Right lobe of liver (tissue), 6 donors: ENCODE measurements around the gene INSRR. TPM values are rescaled to one million over a fixed set of nuclear protein-coding genes. Genes with fewer than 3 reads are reported as not detected.

Source experiments
- ATAC-seq, 4 donors: fragments of 200-7000 bp; cut with Tn5 transposase; one replicate each; pipeline ENCODE4 v1.9.1; 2020; ENCODE audit warnings: mild to moderate bottlenecking in 4 of 4, moderate library complexity in 4 of 4
- DNase-seq, 3 donors: peaks; one replicate each; pipeline ENCODE4 v3.0.0-alpha.2; 2020
- H3K27ac ChIP-seq, 3 donors: fragments of 200-600 bp; one replicate each; pipeline ENCODE4 v1.8.0; 2022
- H3K27me3 ChIP-seq, 2 donors: fragments of 200-600 bp; one replicate each; pipeline ENCODE4 v1.8.0; 2022
- H3K36me3 ChIP-seq, 4 donors: fragments of 200-600 bp; sonication (generic) in 1 of 4; one replicate each; pipeline versions ENCODE4 v1.5.1 to v1.8.0; 2017 to 2022; ENCODE audit warnings: control low read depth in 1 of 4
- H3K4me1 ChIP-seq, 4 donors: fragments of 200-600 bp; sonication (generic) in 1 of 4; one replicate each; pipeline versions ENCODE4 v1.5.1 to v1.8.0; 2017 to 2022; ENCODE audit warnings: control low read depth in 1 of 4
- H3K4me3 ChIP-seq, 3 donors: fragments of 200-600 bp; one replicate each; pipeline ENCODE4 v1.8.0; 2022
- H3K9me3 ChIP-seq, 4 donors: fragments of 200-600 bp; sonication (generic) in 1 of 4; one replicate each; pipeline versions ENCODE4 v1.5.1 to v1.8.0; 2017 to 2022; ENCODE audit warnings: control low read depth in 1 of 4
- POLR2A ChIP-seq: fragments of 450-650 bp; IDR thresholded peaks from one replicate; pipeline ENCODE4 v1.6.1; 2017; ENCODE audit warnings: antibody characterized with exemption, mild to moderate bottlenecking
- WGBS: methylation state at CpG from one replicate; pipeline ENCODE4 v1.1.6; 2018; ENCODE audit warnings: low coverage, low lambda C conversion rate; ENCODE audit not compliant: insufficient coverage; ENCODE audit errors: missing lambda C conversion rate; 5-methylcytosine and 5-hydroxymethylcytosine counted together
- intact Hi-C, 2 donors: fragments of 100-400 bp; cut with DNase I; formaldehyde crosslinking; loops; one replicate each; pipeline versions ENCODE4 v1.11.2 to v1.14.1; 2022
- total RNA-seq, 6 experiments: library from RNA; depleted of rRNA in 2 of 6; stranded (reverse); fragments of >200 nt in 2 of 6; fragmentation: NEBNext Ultra II Directional in 3 of 6; extraction: Animal tissue kit (Norgen Biotek cat#: 25700) in 3 of 6; gene quantifications; one replicate each; pipeline versions ENCODE4 v1.1.0 to v1.2.4, GENCODE V29; 2016 to 2023
- TF ChIP-seq, protein P1 (sequence below), 4 donors: fragments of 200-600 bp in 3 of 4; fragments of 450-650 bp in 1 of 4; IDR thresholded peaks; one replicate each; pipeline versions ENCODE4 v1.5.1 to v1.8.0; 2016 to 2022; ENCODE audit warnings: antibody characterized with exemption in 4 of 4, mild to moderate bottlenecking in 2 of 4
- donor health status: DM: no; HTN: yes; CAD: no.
- donor health status: DM: no; HTN: no; CAD: no.
- donor health status: DM: no; HTN: no; CAD: no.
- donor health status: DM: no; HTN: yes; CAD: no.
- donor health status: DM: no; HTN: yes; CAD: no.

INSRR gene
- total RNA-seq, 6 experiments from 2014 or later = not detected

GRCh38 chr1:156812293-156812990, 46.5 kb downstream of the INSRR start:
- no peak for TF ChIP-seq POLR2A
- TF ChIP-seq, protein P1, sequence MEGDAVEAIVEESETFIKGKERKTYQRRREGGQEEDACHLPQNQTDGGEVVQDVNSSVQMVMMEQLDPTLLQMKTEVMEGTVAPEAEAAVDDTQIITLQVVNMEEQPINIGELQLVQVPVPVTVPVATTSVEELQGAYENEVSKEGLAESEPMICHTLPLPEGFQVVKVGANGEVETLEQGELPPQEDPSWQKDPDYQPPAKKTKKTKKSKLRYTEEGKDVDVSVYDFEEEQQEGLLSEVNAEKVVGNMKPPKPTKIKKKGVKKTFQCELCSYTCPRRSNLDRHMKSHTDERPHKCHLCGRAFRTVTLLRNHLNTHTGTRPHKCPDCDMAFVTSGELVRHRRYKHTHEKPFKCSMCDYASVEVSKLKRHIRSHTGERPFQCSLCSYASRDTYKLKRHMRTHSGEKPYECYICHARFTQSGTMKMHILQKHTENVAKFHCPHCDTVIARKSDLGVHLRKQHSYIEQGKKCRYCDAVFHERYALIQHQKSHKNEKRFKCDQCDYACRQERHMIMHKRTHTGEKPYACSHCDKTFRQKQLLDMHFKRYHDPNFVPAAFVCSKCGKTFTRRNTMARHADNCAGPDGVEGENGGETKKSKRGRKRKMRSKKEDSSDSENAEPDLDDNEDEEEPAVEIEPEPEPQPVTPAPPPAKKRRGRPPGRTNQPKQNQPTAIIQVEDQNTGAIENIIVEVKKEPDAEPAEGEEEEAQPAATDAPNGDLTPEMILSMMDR (IDR thresholded peaks at IDR 0.05) = no peak
- WGBS = 95% methylated on average over 9 of the region's 10 CpGs

GRCh38 chr1:156811168-156811567, 47.7 kb downstream of the INSRR start:
- H3K4me3 ChIP-seq = no peak overlapping the region
- ATAC-seq = no peak
- WGBS = 57% methylated on average over 4 of the region's 4 CpGs
- H3K9me3 ChIP-seq = no peaks in the 10 kb centered on the region
- TF ChIP-seq, protein P1 (IDR thresholded peaks at IDR 0.05) = no peak
- TF ChIP-seq POLR2A = no peak
- peaks cover 0 to 11% (median 0%) of the 10 kb centered on the region in 4 donors for H3K4me1 ChIP-seq
- H3K27ac ChIP-seq = no peak overlapping the region
- intact Hi-C loops = no loop called here
- no peaks in the 10 kb centered on the region for H3K27me3 ChIP-seq
- no peaks in the 10 kb centered on the region for H3K36me3 ChIP-seq
- DNase-seq = no peak

More at GRCh38 chr1:156812293-156812990, 46.5 kb downstream of the INSRR start:
- DNase-seq (no peak), ATAC-seq (no peak)
- Histone ChIP-seq H3K4me1 (peaks cover 0 to 11% (median 0%) of the 10 kb centered on the region in 4 donors), H3K36me3 (no peaks in the 10 kb centered on the region), H3K9me3 (no peaks in the 10 kb centered on the region), H3K4me3 (no peak overlapping the region), H3K27me3 (no peaks in the 10 kb centered on the region), H3K27ac (no peak overlapping the region)
- intact Hi-C loops = no loop called here

DNA sequence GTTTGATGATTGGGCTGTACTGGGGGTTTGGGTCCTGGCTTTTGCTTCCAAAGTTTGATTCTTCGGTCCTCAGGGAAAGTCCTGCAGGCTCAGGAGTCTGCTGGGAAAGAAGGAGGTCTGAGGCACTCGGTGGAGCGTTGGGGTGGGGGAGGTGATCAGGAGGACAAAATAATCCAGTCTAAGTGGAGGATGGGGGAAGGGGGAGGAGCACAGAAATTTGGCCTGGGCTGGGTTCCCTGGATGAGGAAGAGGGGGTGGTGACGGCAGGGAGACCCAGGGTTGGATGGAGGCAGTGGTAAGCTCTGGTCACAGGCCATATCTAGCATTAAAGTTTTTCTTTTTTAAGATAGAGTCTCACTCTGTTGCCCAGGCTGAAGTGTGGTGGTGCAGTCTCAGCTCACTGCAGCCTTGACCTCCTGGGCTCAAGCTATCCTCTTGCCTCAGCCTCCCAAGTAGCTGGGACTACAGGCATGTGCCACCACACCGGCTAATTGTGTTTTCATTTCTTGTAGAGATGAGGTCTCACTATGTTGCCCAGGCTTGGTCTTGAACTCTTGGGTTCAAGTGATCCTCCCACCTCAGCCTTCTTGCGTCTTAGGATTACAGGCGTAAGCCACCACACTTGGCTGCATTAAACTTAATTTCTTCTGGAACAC, 49.1 kb downstream of the INSRR start:
- 84% methylated on average over 6 of the region's 7 CpGs for WGBS
- Histone ChIP-seq H3K27ac (no peak overlapping the region), H3K9me3 (no peaks in the 10 kb centered on the region), H3K36me3 (no peaks in the 10 kb centered on the region), H3K4me1 (peaks cover 0 to 11% (median 0%) of the 10 kb centered on the region in 4 donors), H3K4me3 (no peak overlapping the region), H3K27me3 (no peaks in the 10 kb centered on the region)
- no peak for TF ChIP-seq POLR2A
- TF ChIP-seq, protein P1 (IDR thresholded peaks at IDR 0.05) = no peak
- no peak for DNase-seq
- intact Hi-C loops = no loop called here
- no peak for ATAC-seq

- DNase-seq (no peak), ATAC-seq (no peak)
- Histone ChIP-seq H3K4me3 (no peak overlapping the region), H3K4me1 (peaks cover 0 to 10% (median 0%) of the 10 kb centered on the region in 4 donors), H3K27ac (no peak overlapping the region), H3K36me3 (no peaks in the 10 kb centered on the region), H3K9me3 (no peaks in the 10 kb centered on the region), H3K27me3 (no peaks in the 10 kb centered on the region)
- WGBS = 97% methylated on average over 5 of the region's 10 CpGs
- intact Hi-C loops = no loop called here
- TF ChIP-seq POLR2A = no peak
- TF ChIP-seq, protein P1 (IDR thresholded peaks at IDR 0.05) = no peak
These were observed 49.6 kb downstream of the INSRR start for GRCh38 chr1:156809281-156809680.
